Uterus (tissue), 4 donors: ENCODE measurements around the gene STEAP1. TPM values are rescaled to one million over a fixed set of nuclear protein-coding genes. Genes with fewer than 3 reads are reported as not detected.

ENCODE experiments used
- DNase-seq, 2 donors: peaks; one replicate each; pipeline ENCODE4 v3.0.0-alpha.2; 2019 to 2020
- H3K27ac ChIP-seq, 2 donors: fragments of 200-600 bp; sonication (generic); 1 replicate in 1 of 2; 2 replicates in 1 of 2; pipeline ENCODE4 v1.5.1; 2016 to 2018
- H3K27me3 ChIP-seq, 2 donors: fragments of 200-600 bp; sonication (generic); one replicate each; pipeline ENCODE4 v1.5.1; 2018 to 2019; ENCODE audit warnings: control low read depth in 1 of 2
- H3K36me3 ChIP-seq, 2 donors: fragments of 200-600 bp; sonication (generic); one replicate each; pipeline ENCODE4 v1.5.1; 2019; ENCODE audit warnings: control low read depth in 1 of 2
- H3K4me1 ChIP-seq, 2 donors: fragments of 200-600 bp; sonication (generic); one replicate each; pipeline ENCODE4 v1.5.1; 2018 to 2019; ENCODE audit warnings: control low read depth in 1 of 2
- H3K4me3 ChIP-seq, 2 donors: fragments of 200-600 bp; sonication (generic); 1 replicate in 1 of 2; 2 replicates in 1 of 2; pipeline ENCODE4 v1.5.1; 2018 to 2019; ENCODE audit warnings: mild to moderate bottlenecking in 1 of 2
- H3K9me3 ChIP-seq, 2 donors: fragments of 200-600 bp; sonication (generic); one replicate each; pipeline ENCODE4 v1.5.1; 2019; ENCODE audit warnings: control low read depth in 1 of 2
- CTCF ChIP-seq, 4 experiments: fragments of 200-600 bp in 2 of 4; fragments of 450-650 bp in 2 of 4; sonication (generic) in 2 of 4; IDR thresholded peaks; one replicate each; pipeline ENCODE4 v1.5.1; 2016 to 2019; ENCODE audit warnings: antibody characterized with exemption in 4 of 4, mild to moderate bottlenecking in 2 of 4, moderate library complexity in 1 of 4
- POLR2A ChIP-seq, 2 donors: fragments of 450-650 bp; IDR thresholded peaks; one replicate each; pipeline ENCODE4 v1.6.1; 2016; ENCODE audit warnings: antibody characterized with exemption in 2 of 2, mild to moderate bottlenecking in 1 of 2, moderate library complexity in 1 of 2
- intact Hi-C: fragments of 100-400 bp; cut with DNase I; formaldehyde crosslinking; loops from one replicate; pipeline ENCODE4 v1.15.1; 2023; ENCODE audit warnings: low total_unique reads
- total RNA-seq, 4 donors: library from RNA; depleted of rRNA in 3 of 4; stranded (reverse); fragments of >200 nt in 3 of 4; gene quantifications; one replicate each; pipeline versions ENCODE4 v1.1.0 to v1.2.4, GENCODE V29; 2014 to 2023
- donor health status: DM: yes; HTN: yes; CAD: no.

Gene STEAP1
- total RNA-seq, 4 donors from 2014 or later = 0.77 to 9.4 (median 6.2) TPM

DNA sequence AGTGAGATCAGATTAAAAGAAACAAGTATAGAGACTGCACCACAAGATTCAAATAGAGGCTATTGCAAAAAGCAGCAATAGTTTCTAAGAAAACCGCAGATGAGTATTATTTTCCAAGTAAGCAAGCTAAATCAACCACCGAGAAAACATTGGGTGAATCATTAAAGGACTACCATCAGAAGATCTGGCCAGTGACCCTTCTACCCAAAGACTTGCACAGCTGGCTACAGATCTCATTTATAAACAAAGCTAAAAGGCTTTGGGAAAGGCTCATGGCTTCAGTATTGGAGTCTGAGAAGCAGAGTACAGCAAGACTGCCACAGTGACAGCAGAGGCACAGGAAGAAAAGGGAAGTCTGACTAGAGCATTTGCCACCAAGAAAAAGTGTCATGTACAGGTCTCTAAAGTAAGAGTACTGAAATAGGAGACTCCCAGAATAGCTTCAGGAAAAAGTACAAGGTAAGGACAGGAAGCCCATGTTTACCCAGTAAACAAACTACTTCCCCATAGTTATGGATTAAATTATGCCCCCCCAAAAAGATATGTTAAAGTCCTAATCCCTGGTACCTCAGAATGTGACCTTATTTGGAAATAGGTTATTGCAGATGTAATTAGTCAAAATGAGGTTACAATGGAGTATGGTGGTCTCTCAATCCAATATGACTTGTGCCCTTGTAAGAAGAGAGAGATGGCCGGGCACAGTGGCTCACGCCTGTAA is 19.0 kb downstream of the STEAP1 start:
- Histone ChIP-seq H3K27me3 (no peaks in the 10 kb centered on the region), H3K27ac (no peak overlapping the region), H3K36me3 (no peaks in the 10 kb centered on the region), H3K9me3 (no peaks in the 10 kb centered on the region), H3K4me3 (no peak overlapping the region), H3K4me1 (no peaks in the 10 kb centered on the region)
- intact Hi-C loops = no loop called here
- TF ChIP-seq POLR2A (IDR thresholded peaks at IDR 0.05) = no peak
- TF ChIP-seq CTCF (IDR thresholded peaks at IDR 0.05) = no peak
- no peak for DNase-seq

DNA sequence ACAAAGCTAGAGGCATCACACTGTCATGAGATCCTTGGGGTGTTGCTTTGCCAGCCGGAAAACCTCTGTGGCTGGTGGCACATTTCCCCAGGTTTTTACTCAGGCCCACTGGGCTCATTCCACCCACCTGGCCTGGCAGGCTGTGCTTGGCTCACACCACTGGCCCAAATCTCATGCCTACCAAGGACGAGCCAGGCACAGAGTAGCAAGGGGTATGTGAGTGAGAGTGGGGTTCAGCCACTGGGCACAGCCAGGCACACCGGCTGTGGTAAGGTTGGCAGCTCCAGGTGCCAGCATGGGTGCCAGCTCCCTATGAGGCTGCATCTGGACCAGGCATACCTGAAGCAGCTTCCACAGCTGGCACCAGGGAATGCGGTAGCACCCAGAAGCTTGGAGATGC is 21.4 kb downstream of the STEAP1 start:
- TF ChIP-seq CTCF (IDR thresholded peaks at IDR 0.05) = no peak
- no peak for TF ChIP-seq POLR2A (IDR thresholded peaks at IDR 0.05)
- intact Hi-C loops = no loop called here
- H3K36me3 ChIP-seq = no peaks in the 10 kb centered on the region
- no peaks in the 10 kb centered on the region for H3K9me3 ChIP-seq
- no peaks in the 10 kb centered on the region for H3K27me3 ChIP-seq
- no peak overlapping the region for H3K4me3 ChIP-seq
- no peak for DNase-seq
- no peak overlapping the region for H3K27ac ChIP-seq
- H3K4me1 ChIP-seq = no peaks in the 10 kb centered on the region

GRCh38 chr7:90176195-90176594 is 21.9 kb downstream of the STEAP1 start:
- no peak overlapping the region for H3K4me3 ChIP-seq

DNA sequence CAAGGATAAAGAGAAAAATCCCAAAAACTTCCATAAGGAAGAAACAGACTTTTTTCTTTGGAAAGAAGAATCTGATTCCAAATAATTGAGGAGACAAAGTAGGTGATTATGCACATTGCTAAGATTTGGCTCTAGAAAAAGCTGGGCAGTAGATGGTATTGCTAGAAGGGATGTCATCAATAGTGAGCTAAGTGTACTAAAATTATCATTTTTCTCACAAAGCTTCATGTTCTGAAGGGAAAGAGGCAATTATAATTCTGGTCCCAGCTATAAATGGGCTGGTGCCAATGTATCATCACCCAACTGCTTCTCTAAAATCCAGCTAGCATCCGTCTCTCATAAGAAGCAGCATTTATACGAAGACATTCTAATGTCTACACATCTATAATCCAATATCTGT is 23.9 kb downstream of the STEAP1 start:
- Histone ChIP-seq H3K27ac (no peak overlapping the region), H3K4me1 (no peaks in the 10 kb centered on the region), H3K27me3 (no peaks in the 10 kb centered on the region), H3K9me3 (no peaks in the 10 kb centered on the region), H3K36me3 (no peaks in the 10 kb centered on the region), H3K4me3 (no peak overlapping the region)
- intact Hi-C loops = no loop called here
- TF ChIP-seq POLR2A (IDR thresholded peaks at IDR 0.05) (no peak), CTCF (IDR thresholded peaks at IDR 0.05) (no peak)
- no peak for DNase-seq

More at GRCh38 chr7:90176195-90176594, 21.9 kb downstream of the STEAP1 start:
- no peaks in the 10 kb centered on the region for H3K36me3 ChIP-seq
- no peaks in the 10 kb centered on the region for H3K27me3 ChIP-seq
- no peak for TF ChIP-seq POLR2A (IDR thresholded peaks at IDR 0.05)
- TF ChIP-seq CTCF (IDR thresholded peaks at IDR 0.05) = no peak
- intact Hi-C loops = no loop called here
- no peaks in the 10 kb centered on the region for H3K4me1 ChIP-seq
- H3K27ac ChIP-seq = no peak overlapping the region
- no peaks in the 10 kb centered on the region for H3K9me3 ChIP-seq
- DNase-seq = no peak

GRCh38 chr7:90178679-90179278 is 24.5 kb downstream of the STEAP1 start:
- intact Hi-C loops = no loop called here
- no peak for DNase-seq
- Histone ChIP-seq H3K9me3 (no peaks in the 10 kb centered on the region), H3K27me3 (no peaks in the 10 kb centered on the region), H3K27ac (no peak overlapping the region), H3K4me3 (no peak overlapping the region), H3K36me3 (no peaks in the 10 kb centered on the region), H3K4me1 (no peaks in the 10 kb centered on the region)
- no peak for TF ChIP-seq CTCF (IDR thresholded peaks at IDR 0.05)
- no peak for TF ChIP-seq POLR2A (IDR thresholded peaks at IDR 0.05)
